ENCODE measurements around the gene AGER. TPM values are rescaled to one million over a fixed set of nuclear protein-coding genes. Genes with fewer than 3 reads are reported as not detected.

AGER gene
- total RNA-seq, 4 donors from 2014 or later = 0.48 to 9.3 (median 1.2) TPM

GRCh38 chr6:32198866-32199265 is 14.8 kb upstream of the AGER start:
- ATAC-seq (ENCODE audit: low FRiP score) = no peak
- no peak for DNase-seq (ENCODE audit: low spot score)
- no peak for TF ChIP-seq CTCF (IDR thresholded peaks at IDR 0.05)

GRCh38 chr6:32198345-32198696 is 14.3 kb upstream of the AGER start:
- no peak for TF ChIP-seq CTCF (IDR thresholded peaks at IDR 0.05)
- ATAC-seq (ENCODE audit: low FRiP score) (no peak), DNase-seq (ENCODE audit: low spot score) (no peak)

GRCh38 chr6:32196682-32197616 is 12.9 kb upstream of the AGER start:
- no peak for TF ChIP-seq CTCF (IDR thresholded peaks at IDR 0.05)
- DNase-seq (ENCODE audit: low spot score) (no peak), ATAC-seq (ENCODE audit: low FRiP score) (no peak)

DNA sequence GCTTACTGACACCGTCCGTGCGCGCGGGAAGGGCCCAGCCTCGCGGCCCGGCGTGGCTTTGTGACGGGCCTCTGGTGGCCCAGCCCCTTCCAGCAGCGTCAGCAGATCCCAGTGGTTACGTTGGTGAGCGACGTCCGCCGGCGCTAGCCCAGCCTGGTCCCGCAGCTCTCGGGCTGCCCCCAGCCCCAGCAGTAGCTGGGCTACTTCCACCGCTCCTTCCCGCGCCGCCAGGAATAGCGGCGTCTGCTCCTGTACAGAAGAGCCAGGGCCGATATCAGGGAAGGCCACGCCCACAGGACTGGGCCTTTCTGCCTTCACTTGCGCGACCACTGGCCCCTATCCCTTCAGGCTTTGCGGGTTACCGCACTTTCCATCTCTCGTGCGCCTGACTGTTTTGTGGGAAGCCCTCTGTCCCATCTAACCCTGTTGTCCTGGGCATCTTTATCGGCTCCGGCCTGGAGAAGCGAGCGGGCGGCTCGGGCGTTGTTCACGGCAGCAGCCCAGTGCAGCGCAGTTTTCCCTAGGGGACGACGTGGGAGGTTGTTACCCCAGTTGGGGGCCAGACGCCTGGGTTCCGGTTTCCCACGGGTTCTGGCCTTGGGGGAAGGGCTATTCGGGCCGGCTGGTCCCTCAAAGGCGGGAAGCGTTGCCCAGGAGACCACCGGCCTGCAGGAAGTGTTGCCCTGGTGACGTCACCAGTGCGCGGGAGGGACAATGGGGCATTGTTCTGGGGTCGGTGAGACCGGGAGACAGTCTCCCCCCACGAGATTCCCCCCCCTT is 12.0 kb upstream of the AGER start:
- no peak for TF ChIP-seq CTCF (IDR thresholded peaks at IDR 0.05)
- peak; percentile 19 for ATAC-seq (ENCODE audit: low FRiP score)
- DNase-seq (ENCODE audit: low spot score) = peak; percentile 86

DNA sequence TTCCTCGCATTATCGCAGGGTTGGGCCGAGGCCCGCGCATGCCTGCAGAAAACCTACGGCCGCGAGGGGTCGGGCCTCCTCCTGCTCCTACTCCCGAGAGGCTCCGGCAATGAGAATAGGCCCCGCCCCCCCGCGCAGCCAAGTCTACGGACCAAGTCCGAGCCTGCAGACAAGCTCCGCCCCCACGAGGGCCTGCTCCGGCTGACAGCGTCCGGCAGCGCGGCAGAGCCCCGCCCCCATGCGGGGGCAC is 11.5 kb upstream of the AGER start:
- TF ChIP-seq CTCF (IDR thresholded peaks at IDR 0.05) = no peak
- DNase-seq (ENCODE audit: low spot score) (peak; percentile 100), ATAC-seq (ENCODE audit: low FRiP score) (peak; percentile 94)

DNA sequence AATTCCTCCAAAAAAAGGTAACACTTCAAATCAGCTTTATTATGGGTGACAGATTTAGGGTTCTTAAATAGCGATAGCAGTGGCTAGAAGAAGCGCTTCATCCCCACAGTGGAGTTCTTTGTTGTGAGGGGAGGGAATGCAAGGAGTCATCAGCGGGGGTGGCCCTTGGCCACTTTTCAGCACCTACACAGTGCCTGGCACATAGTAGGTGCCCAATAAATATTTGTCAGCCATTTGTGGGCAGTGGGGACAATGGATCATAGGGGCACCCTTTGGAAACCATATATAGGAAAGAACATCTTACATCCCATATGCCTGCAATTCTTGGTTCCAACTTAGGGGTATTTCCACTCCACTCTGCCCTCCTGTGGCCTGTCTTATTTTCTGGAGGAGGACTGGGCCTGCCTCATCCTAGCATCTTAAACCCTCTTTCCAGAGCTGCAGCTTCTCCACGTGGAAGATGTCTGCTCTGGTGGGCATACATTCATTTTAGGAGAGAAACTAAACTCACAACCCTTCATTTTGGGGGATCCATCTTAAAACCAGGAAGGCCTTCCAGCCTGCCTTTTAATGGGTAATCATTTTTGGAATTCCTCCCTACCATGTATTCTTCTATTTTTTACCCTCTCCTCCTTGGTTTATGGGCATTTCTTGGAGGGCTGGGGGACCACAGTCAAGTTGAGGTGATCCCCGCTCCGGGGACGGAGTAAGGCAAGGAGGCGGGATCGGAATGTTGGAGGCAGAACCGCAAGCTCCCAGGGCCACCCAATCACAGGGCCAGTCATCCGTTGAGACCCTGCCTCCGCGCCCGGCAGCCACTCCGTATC is 11.0 kb upstream of the AGER start:
- ATAC-seq (ENCODE audit: low FRiP score) (no peak), DNase-seq (ENCODE audit: low spot score) (no peak)
- TF ChIP-seq CTCF (IDR thresholded peaks at IDR 0.05) = peak in 1 of 3 donors; percentile 27

All from omental fat pad (tissue), 4 donors.